HCT116 (cell line): ENCODE measurements around the gene FAM83E.

Experiments used
- CBX3 ChIP-seq: IDR thresholded peaks from 2 replicates; pipeline ENCODE4 v1.6.1; 2012; ENCODE audit warnings: low read depth
- EZH2 ChIP-seq: fragments of 200-600 bp; sonication (generic); IDR thresholded peaks from 2 replicates; pipeline ENCODE4 v1.6.1; 2017; ENCODE audit warnings: antibody characterized with exemption, mixed run types
- EZH2phosphoT487 ChIP-seq: fragments of 200-600 bp; IDR thresholded peaks from 2 replicates; pipeline ENCODE4 v1.6.1; 2018; ENCODE audit warnings: antibody characterized with exemption, borderline replicate concordance
- FOSL1 ChIP-seq: IDR thresholded peaks from 2 replicates; pipeline ENCODE4 v1.6.1; 2012; ENCODE audit warnings: low read depth
- JUND ChIP-seq: IDR thresholded peaks from 2 replicates; pipeline ENCODE4 v1.6.1; 2012
- POLR2A ChIP-seq: IDR thresholded peaks from 2 replicates; pipeline ENCODE4 v1.7.0; 2011; ENCODE audit warnings: borderline replicate concordance; ENCODE audit not compliant: insufficient read depth, insufficient read length; ENCODE audit errors: extremely low read depth
- POLR2AphosphoS5 ChIP-seq: IDR thresholded peaks from 2 replicates; pipeline ENCODE4 v1.6.1; 2011; ENCODE audit warnings: mild to moderate bottlenecking, low read depth, low read length, moderate library complexity
- RAD21 ChIP-seq: IDR thresholded peaks from 2 replicates; pipeline ENCODE4 v1.6.1; 2012; ENCODE audit warnings: low read depth, mild to moderate bottlenecking
- REST ChIP-seq: IDR thresholded peaks from 2 replicates; pipeline ENCODE4 v1.6.1; 2012; ENCODE audit warnings: low read depth
- SP1 ChIP-seq: IDR thresholded peaks from 2 replicates; pipeline ENCODE4 v1.6.1; 2012; ENCODE audit warnings: low read depth
- YY1 ChIP-seq: IDR thresholded peaks from 2 replicates; pipeline ENCODE4 v1.6.1; 2011; ENCODE audit warnings: low read length, low read depth, moderate library complexity, mild to moderate bottlenecking; ENCODE audit not compliant: insufficient replicate concordance; ENCODE audit errors: extremely low read depth
- ZFX ChIP-seq: fragments of 450-650 bp; IDR thresholded peaks from 2 replicates; pipeline ENCODE4 v1.6.1; 2017
- TF ChIP-seq, protein P1 (sequence below), 3 experiments: fragments of 200-600 bp in 1 of 3; sonication (generic) in 1 of 3; IDR thresholded peaks in 2 of 3; conservative IDR thresholded peaks in 1 of 3; 2 replicates each; pipeline ENCODE4 v1.5.1; 2012 to 2017; ENCODE audit warnings: low read depth in 2 of 3, low read length in 2 of 3, antibody characterized with exemption in 1 of 3, borderline replicate concordance in 1 of 3, control low read depth in 1 of 3, mild to moderate bottlenecking in 1 of 3, mixed read lengths in 1 of 3, mixed run types in 1 of 3, moderate library complexity in 1 of 3; ENCODE audit not compliant: insufficient read depth in 1 of 3

GRCh38 chr19:48645620-48646000, 30.7 kb upstream of the FAM83E start:
- TF ChIP-seq POLR2AphosphoS5 (no peak), SP1 (no peak), EZH2phosphoT487 (no peak), YY1 (no peak), JUND (no peak), POLR2A (no peak), RAD21 (no peak), EZH2 (no peak), REST (no peak), CBX3 (no peak), FOSL1 (no peak), ZFX (no peak)
- TF ChIP-seq, protein P1, sequence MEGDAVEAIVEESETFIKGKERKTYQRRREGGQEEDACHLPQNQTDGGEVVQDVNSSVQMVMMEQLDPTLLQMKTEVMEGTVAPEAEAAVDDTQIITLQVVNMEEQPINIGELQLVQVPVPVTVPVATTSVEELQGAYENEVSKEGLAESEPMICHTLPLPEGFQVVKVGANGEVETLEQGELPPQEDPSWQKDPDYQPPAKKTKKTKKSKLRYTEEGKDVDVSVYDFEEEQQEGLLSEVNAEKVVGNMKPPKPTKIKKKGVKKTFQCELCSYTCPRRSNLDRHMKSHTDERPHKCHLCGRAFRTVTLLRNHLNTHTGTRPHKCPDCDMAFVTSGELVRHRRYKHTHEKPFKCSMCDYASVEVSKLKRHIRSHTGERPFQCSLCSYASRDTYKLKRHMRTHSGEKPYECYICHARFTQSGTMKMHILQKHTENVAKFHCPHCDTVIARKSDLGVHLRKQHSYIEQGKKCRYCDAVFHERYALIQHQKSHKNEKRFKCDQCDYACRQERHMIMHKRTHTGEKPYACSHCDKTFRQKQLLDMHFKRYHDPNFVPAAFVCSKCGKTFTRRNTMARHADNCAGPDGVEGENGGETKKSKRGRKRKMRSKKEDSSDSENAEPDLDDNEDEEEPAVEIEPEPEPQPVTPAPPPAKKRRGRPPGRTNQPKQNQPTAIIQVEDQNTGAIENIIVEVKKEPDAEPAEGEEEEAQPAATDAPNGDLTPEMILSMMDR (IDR thresholded peaks at IDR 0.05 in 2 of 3, conservative IDR thresholded peaks at IDR 0.05 in 1 of 3; ENCODE audit: borderline replicate concordance in 1 of 3, insufficient read depth in 1 of 3, low read depth in 2 of 3, low read length in 2 of 3) = no peak
